ENCODE results near the gene PCGF2.
A peak's percentile ranks its signal among the peaks of the same experiment; 100 is the strongest.

The PCGF2 gene

DNA sequence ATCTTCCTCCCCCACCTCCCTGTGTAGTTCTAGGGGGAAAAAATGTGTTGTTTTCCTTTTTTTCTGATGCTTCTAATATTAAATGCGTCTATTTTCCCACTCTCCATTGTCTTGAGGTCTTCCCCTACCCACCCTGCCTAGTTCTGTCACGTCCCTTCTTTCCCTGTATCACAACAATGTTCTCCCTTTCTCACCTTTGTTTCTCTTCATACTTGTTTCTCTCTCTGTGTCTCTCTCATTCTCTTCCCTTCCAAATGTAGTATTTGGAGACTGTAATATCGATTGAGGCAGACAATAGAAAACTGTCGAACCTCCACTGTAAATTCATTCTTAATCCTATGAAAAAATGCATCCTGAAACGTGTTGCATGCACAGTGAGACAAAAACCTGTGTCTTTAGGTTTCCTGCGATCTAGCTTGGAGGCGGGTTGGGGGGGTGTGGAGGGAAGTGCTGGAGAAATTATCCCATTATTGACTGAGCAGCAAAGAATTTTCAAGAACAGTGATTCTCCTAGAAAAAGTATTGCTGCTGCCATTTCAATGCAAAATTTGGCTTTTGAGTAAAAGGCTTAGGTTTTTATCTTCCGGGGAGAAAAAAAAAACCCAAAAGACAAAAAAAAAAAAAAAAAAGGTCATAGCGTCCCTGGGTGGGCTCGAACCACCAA is 3.1 kb upstream of the PCGF2 start:
- no peak for DNase-seq (ENCODE audit: low spot score)

DNA sequence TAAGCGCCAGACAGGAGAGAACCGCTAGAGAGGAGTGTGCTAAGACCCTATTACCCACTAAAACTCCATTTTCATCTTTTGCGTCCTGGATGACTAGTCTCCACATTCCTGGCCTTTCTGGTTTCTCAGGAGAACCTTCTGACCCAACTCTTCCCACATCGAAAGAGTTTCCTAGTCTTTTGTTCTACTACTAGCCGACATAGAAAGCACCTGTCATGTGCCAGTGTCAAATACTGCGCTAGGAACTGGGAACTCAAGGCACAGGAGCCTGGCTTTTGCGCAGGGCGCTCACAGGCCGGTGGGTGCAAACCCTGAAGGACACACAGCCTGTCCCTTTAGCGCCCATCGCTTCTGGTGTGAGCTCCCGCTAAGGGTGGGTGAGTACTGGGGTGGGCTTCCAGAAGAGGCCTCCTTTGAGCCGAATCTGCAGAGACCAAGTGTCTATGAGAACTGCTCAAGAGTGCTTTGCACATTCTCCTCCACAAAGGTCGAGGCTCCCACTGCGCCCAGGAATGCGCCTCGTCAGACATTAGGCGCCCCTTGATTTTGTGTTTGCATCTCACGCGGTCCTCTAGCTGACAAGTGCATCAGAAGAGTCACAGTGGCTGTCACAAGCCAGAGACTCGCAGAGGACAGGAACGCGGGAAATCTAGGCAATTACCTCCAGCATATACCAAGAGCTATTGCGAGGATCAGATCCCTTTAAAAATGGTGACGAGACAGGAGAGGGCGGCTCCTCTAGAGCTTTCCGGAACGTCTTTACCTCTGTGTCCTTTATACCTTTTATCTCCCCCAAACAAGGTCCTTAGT is 2.4 kb upstream of the PCGF2 start:
- no peak for DNase-seq (ENCODE audit: low spot score)

DNA sequence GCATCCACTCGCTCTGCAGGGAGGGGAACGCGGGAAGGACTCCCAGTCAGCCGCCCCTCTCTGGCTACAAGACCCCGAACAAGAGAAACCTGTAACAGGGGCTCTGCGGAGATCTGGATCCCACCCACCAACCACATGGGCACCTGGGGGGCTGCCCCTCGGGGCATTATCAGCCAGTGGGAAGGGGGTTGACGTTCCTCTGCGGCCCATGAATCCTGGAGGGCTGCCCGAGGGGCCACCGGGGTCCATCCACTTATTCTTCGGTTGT is 1.8 kb upstream of the PCGF2 start:
- no peak for DNase-seq (ENCODE audit: low spot score)

DNA sequence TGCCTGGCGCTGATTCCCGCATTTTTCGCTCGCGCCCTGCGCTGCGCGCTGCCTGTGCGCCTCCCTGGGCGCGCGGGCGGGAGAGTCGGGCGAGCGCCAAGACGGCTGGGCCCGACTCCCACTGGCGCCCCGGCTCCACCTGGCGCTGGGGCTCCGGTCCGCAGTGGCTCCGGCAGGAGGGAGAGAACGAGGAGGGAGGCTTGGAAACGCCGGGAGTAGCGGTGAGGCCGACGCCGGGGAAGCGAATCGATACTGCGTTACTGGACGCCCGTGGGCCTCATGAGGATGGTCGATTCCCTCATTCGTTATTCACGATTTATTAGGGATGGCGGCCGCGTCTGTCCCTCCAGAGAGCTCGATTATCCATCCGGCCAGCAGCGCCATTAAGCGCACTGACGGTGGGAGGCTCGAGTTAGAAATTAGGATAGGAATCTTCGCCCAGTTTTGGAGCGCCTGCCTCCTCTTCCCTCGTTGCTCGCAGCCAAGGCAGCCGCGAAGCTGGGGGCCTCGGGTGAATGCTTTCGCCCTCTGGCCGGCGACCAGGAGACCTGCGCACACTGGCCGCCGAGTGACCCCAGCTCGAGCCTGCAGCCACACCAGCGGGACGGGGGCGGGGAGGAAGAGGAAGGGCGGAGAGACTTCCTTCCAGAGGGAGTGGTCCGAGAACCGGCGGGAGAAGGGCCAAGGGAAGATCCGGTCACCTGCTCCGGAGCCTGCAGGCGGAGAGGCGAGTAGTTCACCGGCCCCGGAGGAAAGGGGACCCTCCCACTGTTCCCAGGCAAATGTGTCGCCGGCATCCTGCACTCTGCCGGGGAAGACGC is 1.3 kb upstream of the PCGF2 start:
- DNase-seq (ENCODE audit: low spot score): peak; percentile 60

GRCh38 chr17:38748892-38749222 is 721 bp upstream of the PCGF2 start:
- no peak for DNase-seq (ENCODE audit: low spot score)

GRCh38 chr17:38747463-38748148 is 530 bp downstream of the PCGF2 start:
- DNase-seq (ENCODE audit: low spot score): no peak

DNA sequence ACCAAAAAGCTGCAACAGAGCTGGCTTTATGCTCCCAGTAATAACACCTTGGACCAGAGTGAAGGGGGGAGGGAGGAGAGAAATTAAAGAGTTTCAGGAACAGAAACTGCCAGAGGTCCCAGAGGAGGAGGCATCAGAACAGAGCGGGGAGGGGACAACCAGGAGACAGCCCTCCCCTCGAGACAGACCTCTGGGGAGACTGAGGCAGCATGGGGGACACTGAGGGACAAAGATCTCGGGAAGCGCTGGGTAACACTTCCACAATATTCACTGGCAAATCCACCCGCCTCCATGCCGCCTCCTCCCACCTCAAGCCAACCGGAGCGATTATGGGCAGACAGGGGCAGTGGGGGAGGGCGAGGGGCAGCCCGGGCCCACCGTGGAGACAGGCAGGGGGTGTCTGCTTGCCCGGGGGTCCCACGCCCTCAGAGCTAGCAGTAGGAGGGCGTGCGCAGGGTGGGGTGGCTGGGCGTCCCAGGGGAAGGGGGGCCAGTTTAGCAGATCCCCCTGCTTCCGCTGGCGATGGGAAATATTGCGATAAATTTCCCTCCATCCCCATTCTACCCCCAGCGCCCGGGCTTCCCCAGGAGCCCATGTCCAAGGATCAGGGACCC is 1.2 kb downstream of the PCGF2 start:
- no peak for DNase-seq (ENCODE audit: low spot score)

GRCh38 chr17:38746004-38746848 is 1.9 kb downstream of the PCGF2 start:
- no peak for DNase-seq (ENCODE audit: low spot score)

DNA sequence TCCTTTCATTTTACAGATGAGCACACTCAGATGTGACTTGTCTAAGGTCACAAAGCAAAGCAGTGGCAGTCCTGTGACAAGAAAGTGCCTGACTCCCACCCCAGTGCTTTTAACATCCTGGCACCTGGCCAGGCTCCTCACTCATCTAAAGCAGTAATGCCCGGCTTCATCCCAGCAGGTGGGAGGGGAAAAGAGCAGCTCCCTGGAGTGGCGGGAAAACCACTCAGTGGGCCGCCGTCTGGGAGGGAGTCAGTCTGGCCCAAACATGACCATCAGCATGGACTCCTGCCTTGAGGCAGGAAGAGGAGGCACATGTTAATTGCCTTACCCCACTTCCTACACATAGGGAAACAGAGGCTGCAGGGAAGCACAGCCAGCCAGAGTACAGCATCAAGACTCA is 2.6 kb downstream of the PCGF2 start:
- no peak for DNase-seq (ENCODE audit: low spot score)

DNA sequence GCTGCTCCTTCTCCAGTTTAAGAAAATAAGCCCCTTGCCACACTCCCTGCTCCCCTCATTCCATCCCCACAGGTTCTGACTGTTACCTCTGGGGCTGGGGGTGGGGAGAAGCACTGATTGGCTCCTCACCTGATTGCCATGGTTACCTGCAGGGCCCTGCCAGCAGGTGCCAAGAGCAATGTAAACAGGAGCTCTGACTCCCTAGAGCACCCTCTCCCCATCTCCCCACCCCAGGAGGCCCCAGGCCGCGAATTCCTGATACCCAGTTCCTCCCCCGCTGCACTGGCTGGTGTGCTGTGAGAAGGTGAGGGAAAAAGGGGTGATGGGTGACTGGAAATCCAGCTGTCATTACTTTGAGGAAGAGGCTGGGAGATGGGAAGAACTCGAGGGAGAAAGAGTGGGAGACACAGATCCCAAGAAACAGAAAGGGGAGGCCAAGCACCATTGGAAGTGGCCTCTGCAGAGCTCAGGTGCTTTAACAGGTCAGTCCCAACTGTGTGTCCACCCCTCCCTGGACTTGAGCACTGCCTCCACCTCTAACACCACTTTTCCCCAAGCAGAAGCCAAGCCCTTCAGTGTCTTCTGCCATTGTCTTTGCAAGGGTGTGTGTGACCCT is 4.5 kb downstream of the PCGF2 start:
- no peak for DNase-seq (ENCODE audit: low spot score)

DNA sequence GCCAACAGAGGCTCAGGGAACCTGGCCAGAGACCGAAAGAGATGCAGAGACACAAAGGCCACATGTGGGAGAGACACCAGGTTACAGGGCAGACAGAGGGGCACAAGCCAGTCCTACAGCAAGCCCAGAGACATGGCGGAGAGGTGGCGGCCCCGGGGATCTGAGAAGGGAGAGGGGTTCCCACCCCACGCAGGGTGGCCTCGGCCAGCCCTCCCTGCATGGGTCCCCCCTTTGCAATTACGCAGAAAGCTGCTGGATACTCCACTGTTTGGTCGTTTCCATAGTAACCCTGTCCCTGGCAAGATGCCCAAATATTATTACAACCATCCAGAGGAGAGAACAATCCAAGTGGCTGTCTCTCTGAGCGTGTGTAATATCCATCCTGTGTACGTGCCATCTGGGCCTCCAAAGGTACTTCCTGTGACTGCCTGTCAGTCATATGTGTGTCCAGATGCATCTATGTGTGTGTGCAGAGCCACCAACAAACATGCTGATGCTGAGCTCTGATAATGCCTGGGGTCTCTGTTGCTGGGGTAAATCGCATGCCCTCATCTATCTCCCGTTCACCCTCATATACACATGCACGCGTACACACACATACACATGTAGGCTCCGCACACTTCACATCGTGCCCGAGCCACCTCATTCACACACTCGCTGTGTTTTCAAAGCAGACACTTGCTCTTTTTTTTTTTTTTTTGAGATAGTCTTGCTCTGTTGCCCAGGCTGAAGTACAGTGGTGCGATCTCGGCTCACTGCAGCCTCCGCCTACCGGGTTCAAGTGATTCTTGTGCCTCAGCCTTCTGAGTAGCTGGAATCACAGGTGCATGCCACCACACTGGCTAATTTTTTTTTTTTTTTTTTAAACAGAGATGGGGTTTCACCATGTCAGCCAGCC is 5.5 kb downstream of the PCGF2 start:
- peak; percentile 91 for DNase-seq (ENCODE audit: low spot score)

- DNase-seq (ENCODE audit: low spot score): no peak
Measured at GRCh38 chr17:38741921-38742410, 6.2 kb downstream of the PCGF2 start.

DNA sequence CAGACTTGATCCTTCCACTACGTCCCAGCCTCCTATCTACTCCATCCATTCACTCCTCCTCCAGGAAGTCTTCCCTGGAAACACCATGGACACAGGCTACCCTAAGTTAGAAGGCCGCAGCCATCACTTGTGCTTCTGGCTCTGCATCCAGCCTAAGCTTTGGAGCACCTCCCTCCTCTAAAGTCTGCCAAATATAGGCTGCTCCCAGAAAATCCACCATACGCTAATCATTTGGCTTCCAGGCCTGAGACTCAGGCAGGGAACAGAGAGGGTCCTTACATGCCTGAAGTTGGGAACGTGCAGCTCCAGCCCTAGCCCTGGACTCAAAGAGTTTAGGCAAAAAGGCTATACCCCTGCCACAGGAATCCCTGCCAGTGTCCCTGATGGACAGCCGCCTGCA is 6.7 kb downstream of the PCGF2 start:
- no peak for DNase-seq (ENCODE audit: low spot score)

DNA sequence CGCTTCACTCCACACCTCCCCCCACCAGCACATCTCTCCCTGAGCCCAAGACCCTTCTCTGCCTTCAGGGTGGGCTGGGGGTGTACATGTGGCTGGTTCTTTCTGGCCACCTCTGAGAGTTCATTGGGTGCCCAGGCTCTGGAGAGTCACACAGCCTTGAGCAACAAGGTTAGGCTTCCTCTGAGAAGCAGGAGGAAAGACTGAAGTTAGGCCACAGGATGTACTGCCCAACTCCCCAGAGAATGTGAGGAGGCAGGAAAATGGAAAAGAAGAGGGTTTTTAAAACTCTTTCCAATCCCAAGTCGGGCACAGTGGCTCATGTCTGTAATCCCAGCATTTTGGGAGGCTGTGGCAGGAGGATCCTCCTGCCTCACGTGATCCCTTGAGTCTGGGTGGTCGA is 7.3 kb downstream of the PCGF2 start:
- no peak for DNase-seq (ENCODE audit: low spot score)

- DNase-seq (ENCODE audit: low spot score): no peak
Measured at GRCh38 chr17:38740044-38740443, 8.1 kb downstream of the PCGF2 start.

DNA sequence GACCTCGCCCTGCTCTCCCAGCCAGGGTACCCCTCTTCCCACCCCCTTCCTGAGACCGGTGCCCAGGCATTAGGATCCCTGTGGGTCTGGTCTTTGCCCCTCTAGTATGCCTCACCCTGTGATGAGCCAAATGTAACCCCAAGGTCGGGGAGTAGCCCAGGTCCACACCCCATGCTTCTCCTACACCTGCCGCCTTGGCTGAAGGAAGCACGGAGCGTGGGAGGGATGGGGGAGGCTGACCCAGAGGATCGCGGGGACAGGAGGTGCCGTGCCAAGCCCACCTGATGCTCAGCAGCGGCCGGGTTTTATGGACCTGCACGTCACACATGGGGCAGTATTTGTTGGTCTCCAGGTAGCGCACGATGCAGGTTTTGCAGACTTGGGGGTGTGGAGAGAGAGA is 8.8 kb downstream of the PCGF2 start:
- no peak for DNase-seq (ENCODE audit: low spot score)

- DNase-seq (ENCODE audit: low spot score): no peak
Measured at GRCh38 chr17:38738686-38739085, 9.4 kb downstream of the PCGF2 start.

GRCh38 chr17:38738007-38738662 is 10.0 kb downstream of the PCGF2 start:
- DNase-seq (ENCODE audit: low spot score): no peak
